ENCODE data around the gene MAN1C1. TPM values are rescaled to one million over a fixed set of nuclear protein-coding genes. Genes with fewer than 3 reads are reported as not detected.

MAN1C1 gene
- total and polyA plus RNA-seq, 10 of the 15 experiments (the other 5 are each of a cell fraction or from before 2014, with no cell fraction given): 0.12 to 0.56 (median 0.22) TPM; not detected in 3

DNA sequence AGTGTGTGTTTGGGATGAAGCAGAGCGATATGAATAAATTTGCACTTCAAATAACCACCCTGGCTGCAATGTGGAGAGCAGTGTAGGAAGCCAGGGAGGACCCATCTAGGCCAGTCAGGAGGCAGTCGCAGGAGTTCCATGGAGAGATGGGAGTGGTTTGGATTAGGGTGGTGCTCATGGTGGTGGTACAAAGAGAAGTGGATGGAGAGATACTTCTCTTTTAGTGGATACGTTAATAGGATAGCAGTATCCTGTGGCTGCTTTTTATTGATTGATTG is 58.2 kb downstream of the MAN1C1 start (continued):
- TF ChIP-seq RFX5 (IDR thresholded peaks at IDR 0.05; ENCODE audit: low read depth, low read length) (no peak), RELA (IDR thresholded peaks at IDR 0.05; ENCODE audit: borderline replicate concordance, partially characterized antibody) (no peak), BMI1 (IDR thresholded peaks at IDR 0.05; ENCODE audit: borderline replicate concordance) (no peak), ZNF24 (IDR thresholded peaks at IDR 0.05) (no peak), POLR2A (IDR thresholded peaks at IDR 0.05; ENCODE audit: low read depth, low read length) (no peak)
- TF ChIP-seq, protein P1, sequence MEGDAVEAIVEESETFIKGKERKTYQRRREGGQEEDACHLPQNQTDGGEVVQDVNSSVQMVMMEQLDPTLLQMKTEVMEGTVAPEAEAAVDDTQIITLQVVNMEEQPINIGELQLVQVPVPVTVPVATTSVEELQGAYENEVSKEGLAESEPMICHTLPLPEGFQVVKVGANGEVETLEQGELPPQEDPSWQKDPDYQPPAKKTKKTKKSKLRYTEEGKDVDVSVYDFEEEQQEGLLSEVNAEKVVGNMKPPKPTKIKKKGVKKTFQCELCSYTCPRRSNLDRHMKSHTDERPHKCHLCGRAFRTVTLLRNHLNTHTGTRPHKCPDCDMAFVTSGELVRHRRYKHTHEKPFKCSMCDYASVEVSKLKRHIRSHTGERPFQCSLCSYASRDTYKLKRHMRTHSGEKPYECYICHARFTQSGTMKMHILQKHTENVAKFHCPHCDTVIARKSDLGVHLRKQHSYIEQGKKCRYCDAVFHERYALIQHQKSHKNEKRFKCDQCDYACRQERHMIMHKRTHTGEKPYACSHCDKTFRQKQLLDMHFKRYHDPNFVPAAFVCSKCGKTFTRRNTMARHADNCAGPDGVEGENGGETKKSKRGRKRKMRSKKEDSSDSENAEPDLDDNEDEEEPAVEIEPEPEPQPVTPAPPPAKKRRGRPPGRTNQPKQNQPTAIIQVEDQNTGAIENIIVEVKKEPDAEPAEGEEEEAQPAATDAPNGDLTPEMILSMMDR (IDR thresholded peaks at IDR 0.05 in 2 of 3, conservative IDR thresholded peaks at IDR 0.05 in 1 of 3; ENCODE audit: control insufficient read depth in 2 of 3, extremely low read depth in 1 of 3, insufficient read depth in 1 of 3, low read depth in 3 of 3, low read length in 3 of 3): no peak
- TF ChIP-seq, protein P2, sequence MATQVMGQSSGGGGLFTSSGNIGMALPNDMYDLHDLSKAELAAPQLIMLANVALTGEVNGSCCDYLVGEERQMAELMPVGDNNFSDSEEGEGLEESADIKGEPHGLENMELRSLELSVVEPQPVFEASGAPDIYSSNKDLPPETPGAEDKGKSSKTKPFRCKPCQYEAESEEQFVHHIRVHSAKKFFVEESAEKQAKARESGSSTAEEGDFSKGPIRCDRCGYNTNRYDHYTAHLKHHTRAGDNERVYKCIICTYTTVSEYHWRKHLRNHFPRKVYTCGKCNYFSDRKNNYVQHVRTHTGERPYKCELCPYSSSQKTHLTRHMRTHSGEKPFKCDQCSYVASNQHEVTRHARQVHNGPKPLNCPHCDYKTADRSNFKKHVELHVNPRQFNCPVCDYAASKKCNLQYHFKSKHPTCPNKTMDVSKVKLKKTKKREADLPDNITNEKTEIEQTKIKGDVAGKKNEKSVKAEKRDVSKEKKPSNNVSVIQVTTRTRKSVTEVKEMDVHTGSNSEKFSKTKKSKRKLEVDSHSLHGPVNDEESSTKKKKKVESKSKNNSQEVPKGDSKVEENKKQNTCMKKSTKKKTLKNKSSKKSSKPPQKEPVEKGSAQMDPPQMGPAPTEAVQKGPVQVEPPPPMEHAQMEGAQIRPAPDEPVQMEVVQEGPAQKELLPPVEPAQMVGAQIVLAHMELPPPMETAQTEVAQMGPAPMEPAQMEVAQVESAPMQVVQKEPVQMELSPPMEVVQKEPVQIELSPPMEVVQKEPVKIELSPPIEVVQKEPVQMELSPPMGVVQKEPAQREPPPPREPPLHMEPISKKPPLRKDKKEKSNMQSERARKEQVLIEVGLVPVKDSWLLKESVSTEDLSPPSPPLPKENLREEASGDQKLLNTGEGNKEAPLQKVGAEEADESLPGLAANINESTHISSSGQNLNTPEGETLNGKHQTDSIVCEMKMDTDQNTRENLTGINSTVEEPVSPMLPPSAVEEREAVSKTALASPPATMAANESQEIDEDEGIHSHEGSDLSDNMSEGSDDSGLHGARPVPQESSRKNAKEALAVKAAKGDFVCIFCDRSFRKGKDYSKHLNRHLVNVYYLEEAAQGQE (IDR thresholded peaks at IDR 0.05; ENCODE audit: low read depth, low read length): no peak
- TF ChIP-seq, protein P3, sequence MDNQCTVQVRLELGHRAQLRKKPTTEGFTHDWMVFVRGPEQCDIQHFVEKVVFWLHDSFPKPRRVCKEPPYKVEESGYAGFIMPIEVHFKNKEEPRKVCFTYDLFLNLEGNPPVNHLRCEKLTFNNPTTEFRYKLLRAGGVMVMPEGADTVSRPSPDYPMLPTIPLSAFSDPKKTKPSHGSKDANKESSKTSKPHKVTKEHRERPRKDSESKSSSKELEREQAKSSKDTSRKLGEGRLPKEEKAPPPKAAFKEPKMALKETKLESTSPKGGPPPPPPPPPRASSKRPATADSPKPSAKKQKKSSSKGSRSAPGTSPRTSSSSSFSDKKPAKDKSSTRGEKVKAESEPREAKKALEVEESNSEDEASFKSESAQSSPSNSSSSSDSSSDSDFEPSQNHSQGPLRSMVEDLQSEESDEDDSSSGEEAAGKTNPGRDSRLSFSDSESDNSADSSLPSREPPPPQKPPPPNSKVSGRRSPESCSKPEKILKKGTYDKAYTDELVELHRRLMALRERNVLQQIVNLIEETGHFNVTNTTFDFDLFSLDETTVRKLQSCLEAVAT (IDR thresholded peaks at IDR 0.05): no peak
- TF ChIP-seq, protein P4, sequence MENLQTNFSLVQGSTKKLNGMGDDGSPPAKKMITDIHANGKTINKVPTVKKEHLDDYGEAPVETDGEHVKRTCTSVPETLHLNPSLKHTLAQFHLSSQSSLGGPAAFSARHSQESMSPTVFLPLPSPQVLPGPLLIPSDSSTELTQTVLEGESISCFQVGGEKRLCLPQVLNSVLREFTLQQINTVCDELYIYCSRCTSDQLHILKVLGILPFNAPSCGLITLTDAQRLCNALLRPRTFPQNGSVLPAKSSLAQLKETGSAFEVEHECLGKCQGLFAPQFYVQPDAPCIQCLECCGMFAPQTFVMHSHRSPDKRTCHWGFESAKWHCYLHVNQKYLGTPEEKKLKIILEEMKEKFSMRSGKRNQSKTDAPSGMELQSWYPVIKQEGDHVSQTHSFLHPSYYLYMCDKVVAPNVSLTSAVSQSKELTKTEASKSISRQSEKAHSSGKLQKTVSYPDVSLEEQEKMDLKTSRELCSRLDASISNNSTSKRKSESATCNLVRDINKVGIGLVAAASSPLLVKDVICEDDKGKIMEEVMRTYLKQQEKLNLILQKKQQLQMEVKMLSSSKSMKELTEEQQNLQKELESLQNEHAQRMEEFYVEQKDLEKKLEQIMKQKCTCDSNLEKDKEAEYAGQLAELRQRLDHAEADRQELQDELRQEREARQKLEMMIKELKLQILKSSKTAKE (IDR thresholded peaks at IDR 0.05; ENCODE audit: low read depth, poor library complexity, severe bottlenecking): no peak

Data from GM12878 (cell line).